Fibroblast of the aortic adventitia (primary cell): ENCODE data around the gene PGAP6. TPM values are rescaled to one million over a fixed set of nuclear protein-coding genes. Genes with fewer than 3 reads are reported as not detected.

Experiments
- DNase-seq: peaks from one replicate; pipeline ENCODE4 v3.0.0-alpha.2; 2010; ENCODE audit warnings: low read depth
- H3K4me3 ChIP-seq: 2 replicates; pipeline ENCODE4 v1.5.1; 2011; ENCODE audit warnings: low read depth, mild to moderate bottlenecking, control low read depth, low read length, moderate library complexity
- total RNA-seq: library from RNA; depleted of rRNA; stranded (reverse); fragments of >200 nt; gene quantifications from 2 replicates; pipeline ENCODE4 v1.2.3, GENCODE V29; 2012; ENCODE audit warnings: low replicate concordance
- TF ChIP-seq, protein P1 (sequence below): IDR thresholded peaks from 2 replicates; pipeline ENCODE4 v1.5.1; 2011; ENCODE audit warnings: mild to moderate bottlenecking, low read length, control low read depth, inconsistent platforms; ENCODE audit not compliant: insufficient read depth

Gene PGAP6
- total RNA-seq, 1 donor: 51.2 TPM

DNA sequence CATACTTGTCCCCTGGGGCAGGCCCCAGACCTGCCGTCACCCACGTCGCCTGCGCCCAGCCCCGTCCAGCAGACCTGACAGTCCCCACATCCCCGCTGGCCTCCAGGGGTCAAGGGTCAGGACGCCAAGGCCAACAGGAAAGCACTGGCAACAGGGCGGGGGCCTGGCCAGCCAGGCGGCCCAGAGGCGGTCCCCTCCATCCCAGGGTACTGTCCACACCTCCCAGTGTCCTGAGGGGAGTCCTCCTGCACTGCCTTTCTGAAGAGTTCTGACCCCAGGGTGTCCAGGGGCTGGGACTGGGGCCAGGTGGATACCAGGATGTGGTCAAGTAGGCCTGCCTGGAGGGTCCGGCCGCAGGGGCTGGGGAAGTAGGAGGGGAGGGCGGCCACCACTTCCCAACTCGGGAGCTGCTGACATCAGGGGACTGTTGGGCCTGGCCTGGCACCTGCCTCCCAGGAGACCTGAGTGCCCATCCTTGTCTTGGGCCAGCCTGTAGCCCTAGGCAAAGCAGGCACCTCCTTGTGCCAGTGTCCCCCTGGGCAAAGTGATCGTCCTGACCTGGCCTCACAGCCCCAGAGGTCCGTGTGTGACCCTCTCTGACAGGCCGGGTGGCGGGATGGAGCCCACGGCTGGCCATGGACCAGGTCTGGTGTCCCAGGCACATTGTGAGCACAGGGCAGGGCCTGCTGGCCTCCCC is 22.6 kb downstream of the PGAP6 start:
- no peak overlapping the region for H3K4me3 ChIP-seq
- TF ChIP-seq, protein P1, sequence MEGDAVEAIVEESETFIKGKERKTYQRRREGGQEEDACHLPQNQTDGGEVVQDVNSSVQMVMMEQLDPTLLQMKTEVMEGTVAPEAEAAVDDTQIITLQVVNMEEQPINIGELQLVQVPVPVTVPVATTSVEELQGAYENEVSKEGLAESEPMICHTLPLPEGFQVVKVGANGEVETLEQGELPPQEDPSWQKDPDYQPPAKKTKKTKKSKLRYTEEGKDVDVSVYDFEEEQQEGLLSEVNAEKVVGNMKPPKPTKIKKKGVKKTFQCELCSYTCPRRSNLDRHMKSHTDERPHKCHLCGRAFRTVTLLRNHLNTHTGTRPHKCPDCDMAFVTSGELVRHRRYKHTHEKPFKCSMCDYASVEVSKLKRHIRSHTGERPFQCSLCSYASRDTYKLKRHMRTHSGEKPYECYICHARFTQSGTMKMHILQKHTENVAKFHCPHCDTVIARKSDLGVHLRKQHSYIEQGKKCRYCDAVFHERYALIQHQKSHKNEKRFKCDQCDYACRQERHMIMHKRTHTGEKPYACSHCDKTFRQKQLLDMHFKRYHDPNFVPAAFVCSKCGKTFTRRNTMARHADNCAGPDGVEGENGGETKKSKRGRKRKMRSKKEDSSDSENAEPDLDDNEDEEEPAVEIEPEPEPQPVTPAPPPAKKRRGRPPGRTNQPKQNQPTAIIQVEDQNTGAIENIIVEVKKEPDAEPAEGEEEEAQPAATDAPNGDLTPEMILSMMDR: no peak
- DNase-seq: no peak

DNA sequence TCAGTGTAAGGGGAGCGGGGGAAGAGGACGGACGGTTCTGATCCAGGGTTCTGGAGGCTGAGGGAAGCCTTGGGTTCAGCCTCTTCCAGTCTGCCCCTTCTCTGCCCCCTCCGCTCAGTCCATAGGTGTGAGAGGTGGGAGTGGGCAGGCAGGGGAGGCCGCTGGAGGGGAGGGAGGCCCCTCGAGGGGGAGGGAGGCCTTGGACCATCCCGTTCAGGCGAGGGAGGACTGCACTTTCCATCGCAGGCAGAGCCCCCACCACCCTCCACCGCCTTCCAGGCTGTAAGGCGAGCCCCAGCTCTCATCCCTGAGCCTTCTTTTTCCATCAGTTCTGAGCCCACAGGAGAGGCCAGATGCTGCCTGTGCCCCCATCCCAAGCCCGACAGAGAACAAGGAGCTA is 25.0 kb downstream of the PGAP6 start:
- H3K4me3 ChIP-seq: no peak overlapping the region
- TF ChIP-seq, protein P1: no peak
- DNase-seq: no peak

DNA sequence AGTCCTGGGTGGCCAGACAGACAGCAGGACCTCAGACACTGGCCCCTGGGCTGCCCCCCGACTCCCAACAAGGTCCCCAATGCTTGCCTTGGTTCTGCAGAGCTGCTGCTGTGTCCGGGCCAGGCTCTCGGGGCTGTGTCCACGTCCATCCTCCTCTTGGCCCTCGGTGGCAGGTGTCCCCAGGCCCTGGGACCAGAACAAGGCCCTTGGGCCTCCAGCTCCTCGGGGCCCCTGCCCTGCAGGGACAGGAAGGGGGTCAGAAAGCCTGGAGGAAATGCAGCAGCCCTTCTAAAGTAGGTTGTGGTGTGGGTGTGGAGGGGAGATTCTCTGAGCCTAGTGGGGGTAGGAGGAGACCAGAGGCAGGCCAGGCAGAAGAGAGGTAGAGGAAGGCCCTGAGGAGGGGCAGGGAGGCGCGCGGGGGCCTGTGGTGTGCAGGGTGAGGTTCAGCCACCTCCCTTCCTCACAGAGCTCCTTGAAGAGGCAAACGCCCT is 26.8 kb downstream of the PGAP6 start:
- TF ChIP-seq, protein P1: no peak
- DNase-seq: no peak
- no peak overlapping the region for H3K4me3 ChIP-seq

DNA sequence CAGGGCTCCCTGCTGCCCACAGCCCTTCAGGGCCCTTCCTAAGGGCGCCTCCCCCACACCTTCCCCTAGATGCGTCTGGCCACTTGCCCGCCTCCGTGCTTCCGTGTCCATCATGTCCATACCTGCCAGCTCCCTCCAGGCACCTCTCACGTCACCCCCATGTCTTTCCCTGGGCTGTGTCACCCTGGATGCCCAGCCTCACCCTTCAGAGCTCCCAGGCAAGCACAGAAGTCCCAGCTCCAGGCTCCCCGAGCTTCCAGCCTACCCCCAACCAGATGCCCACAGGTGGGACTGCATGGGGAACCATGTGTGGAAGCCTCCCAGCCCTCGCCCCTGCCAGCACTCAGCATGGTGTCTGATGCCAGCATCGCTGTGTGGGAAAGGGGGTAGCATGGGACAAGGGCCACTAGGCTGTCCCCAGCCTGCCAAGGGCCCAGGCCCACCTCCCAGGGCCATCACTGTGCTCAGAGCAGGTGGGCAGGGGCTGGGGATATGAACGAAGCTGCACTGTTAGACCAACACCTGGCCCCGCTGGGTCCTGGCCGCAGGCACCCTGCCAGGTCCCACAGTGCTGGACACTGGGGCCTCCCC is 27.4 kb downstream of the PGAP6 start:
- H3K4me3 ChIP-seq: no peak overlapping the region
- no peak for DNase-seq
- TF ChIP-seq, protein P1: no peak

DNA sequence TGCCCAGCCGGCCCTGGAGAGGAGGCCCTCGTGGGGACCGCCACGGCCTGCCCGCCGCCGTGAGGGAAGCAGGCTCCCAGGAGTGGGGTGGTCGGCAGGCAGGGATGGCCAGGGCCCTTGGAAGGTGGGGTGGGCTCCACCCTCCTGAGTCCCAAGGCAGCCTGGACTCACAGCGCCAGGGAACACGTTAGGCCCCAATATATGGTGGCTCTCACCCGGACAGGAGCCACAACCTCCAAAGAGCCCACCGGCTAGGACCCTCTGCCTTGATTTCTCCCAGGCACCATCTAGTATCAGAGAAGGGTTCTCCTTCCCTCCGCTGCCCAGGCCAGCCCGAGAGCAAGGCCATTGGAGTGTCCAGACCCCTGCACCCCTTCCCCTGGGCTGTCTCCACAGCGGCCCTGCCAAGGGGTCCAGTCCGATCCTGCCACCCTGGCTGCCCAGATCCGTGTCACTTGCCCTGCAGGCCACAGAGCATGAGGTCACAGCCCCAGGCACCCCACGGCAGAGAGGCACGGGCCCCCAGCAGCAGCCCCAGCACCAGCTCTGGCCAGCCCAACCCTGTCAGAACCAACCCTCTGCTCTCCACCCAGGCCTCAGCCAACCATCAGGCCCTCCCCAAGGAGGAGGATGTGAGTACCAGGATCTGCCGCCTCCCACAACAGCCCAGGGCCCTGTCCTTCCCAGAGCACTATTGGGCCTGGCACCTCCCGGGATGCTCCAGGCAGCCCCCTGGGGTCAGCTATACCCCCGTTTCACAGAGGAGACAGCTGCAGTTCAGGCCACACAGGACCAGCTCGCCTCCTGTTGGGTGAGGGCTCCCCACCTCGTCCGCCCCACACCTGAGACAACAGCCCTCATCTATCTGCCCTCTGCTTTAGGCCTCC is 28.1 kb downstream of the PGAP6 start:
- no peak for DNase-seq
- H3K4me3 ChIP-seq: peak overlapping the region; percentile 44

DNA sequence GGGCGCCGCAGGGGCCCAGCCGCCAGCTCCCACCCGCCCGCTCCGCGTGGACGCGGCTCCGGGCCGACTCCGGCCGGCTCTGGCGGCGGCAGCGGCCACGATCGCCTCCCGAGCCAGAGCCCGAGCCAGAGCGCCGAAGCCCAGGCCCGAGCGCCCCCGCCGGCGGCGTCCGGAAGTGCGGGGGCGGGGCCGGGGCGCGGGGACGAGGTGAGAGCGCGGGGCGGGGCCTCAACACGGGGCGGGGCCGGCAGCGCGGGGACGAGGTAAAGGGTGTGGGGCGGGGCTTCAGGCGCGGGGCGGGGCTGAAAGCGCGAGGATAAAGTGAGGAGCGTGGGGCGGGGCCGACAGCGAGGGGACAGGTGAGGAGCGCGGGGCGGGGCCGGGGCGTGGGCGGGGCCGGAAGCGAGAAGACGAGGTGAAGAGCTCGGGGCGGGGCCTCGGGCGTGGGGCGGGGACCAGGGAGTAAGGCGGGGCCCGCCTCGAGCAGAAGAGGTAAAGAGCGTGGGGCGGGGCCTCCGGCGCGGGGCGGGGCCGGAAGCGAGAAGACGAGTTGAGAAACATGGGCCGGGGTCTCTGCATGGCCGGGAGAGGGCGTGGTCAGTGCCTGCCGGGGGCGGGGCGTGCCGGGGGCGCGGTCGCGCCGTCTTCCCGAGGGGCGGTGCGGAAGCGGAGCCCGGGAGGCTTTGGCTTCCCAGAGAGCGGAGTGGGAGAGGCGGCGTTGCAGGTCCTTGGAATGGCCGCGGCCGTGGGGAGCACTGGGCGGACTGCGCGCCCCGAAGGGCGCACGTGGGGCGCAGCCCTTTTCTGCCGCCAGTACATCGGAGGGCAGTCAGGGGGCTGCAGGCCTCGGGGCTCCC is 29.0 kb downstream of the PGAP6 start, which contains the start of gene AXIN1:
Gene AXIN1 (minus strand): TSS at position 177 of the 857 bp plus-strand sequence. CDS start 5,698 bp downstream, outside the sequence.
- TF ChIP-seq, protein P1: peak; percentile 55
- peak within 1 kb of the TSS; percentile 77 for H3K4me3 ChIP-seq
- peak; percentile 75 for DNase-seq

More for the DNA sequence above, 28.1 kb downstream of the PGAP6 start:
- TF ChIP-seq, protein P1: no peak
